K562 (cell line): ENCODE results near the gene GPRC5B. TPM values are rescaled to one million over a fixed set of nuclear protein-coding genes. Genes with fewer than 3 reads are reported as not detected.

Source experiments
- ATAC-seq: fragments of 200-7000 bp; cut with Tn5 transposase; 3 replicates; pipeline ENCODE4 v1.9.1; 2020; ENCODE audit warnings: moderate library complexity
- BruUV-seq: library from RNA; stranded (reverse); fragments of 400-500 nt; replicated peaks from 2 replicates; lab custom pipeline; 2021; lab: Mats Ljungman, UMichigan
- CTCF ChIA-PET: fragments of 300-600 bp; formaldehyde crosslinking; extraction: SDS; loops from one replicate; lab custom pipeline; 2021; ENCODE audit warnings: low intra/inter-chr PET ratio; lab: Yijun Ruan, JAX
- POLR2A ChIA-PET: fragments of 300-600, 350-650 bp; sonication (Branson Sonifier 250); formaldehyde crosslinking; extraction: SDS; loops from one replicate; lab custom pipeline; 2021; ENCODE audit warnings: antibody characterized with exemption, inconsistent platforms; lab: Yijun Ruan, JAX
- DNase-seq, 4 experiments: peaks; one replicate each; pipeline versions ENCODE4 v3.0.0 to v3.0.0-alpha.2; 2011 to 2018; ENCODE audit warnings: low spot score in 3 of 4, mixed read lengths in 3 of 4; ENCODE audit errors: extremely low read depth in 1 of 4
- FAIRE-seq: peaks from 2 replicates; lab custom pipeline; 2011; peaks lifted over from hg19 to GRCh38; lab: Jason Lieb, UNC
- H2AFZ ChIP-seq: 2 replicates; pipeline ENCODE4 v1.6.0; 2011; ENCODE audit warnings: low read depth, low read length, control low read depth, inconsistent platforms
- H3K27ac ChIP-seq: fragments of 200-600 bp; 3 replicates; pipeline ENCODE4 v1.8.0; 2011; ENCODE audit warnings: low read depth, mild to moderate bottlenecking, control low read depth, inconsistent platforms, low read length, moderate library complexity, mixed read lengths; ENCODE audit errors: extremely low read depth
- H3K27me3 ChIP-seq, 2 experiments: fragments of 300-600 bp in 1 of 2; 2 replicates in 1 of 2; 3 replicates in 1 of 2; pipeline versions ENCODE4 v1.6.0 to v1.8.0; 2011; ENCODE audit warnings: inconsistent platforms in 2 of 2, low read length in 2 of 2, mild to moderate bottlenecking in 1 of 2, mixed read lengths in 1 of 2, moderate library complexity in 1 of 2; ENCODE audit not compliant: control insufficient read depth in 2 of 2, insufficient read depth in 2 of 2
- H3K36me3 ChIP-seq: fragments of 300-600 bp; 3 replicates; pipeline ENCODE4 v1.8.0; 2011; ENCODE audit warnings: mild to moderate bottlenecking, low read length, inconsistent platforms; ENCODE audit not compliant: control insufficient read depth, insufficient read depth
- H3K4me1 ChIP-seq, 2 experiments: fragments of 200-600 bp in 1 of 2; replicated peaks in 1 of 2; 2 replicates in 1 of 2; 3 replicates in 1 of 2; pipeline versions ENCODE4 v1.5.1 to v1.8.0; 2011; ENCODE audit warnings: inconsistent platforms in 2 of 2, low read length in 2 of 2, mild to moderate bottlenecking in 1 of 2, mixed read lengths in 1 of 2, moderate library complexity in 1 of 2; ENCODE audit not compliant: control insufficient read depth in 2 of 2, insufficient read depth in 2 of 2
- H3K4me2 ChIP-seq: 2 replicates; pipeline ENCODE4 v1.6.1; 2011; ENCODE audit warnings: low read length, control low read depth, inconsistent platforms, mixed read lengths; ENCODE audit not compliant: insufficient read depth
- H3K4me3 ChIP-seq: fragments of 200-600 bp; sonication (generic), shearing (Covaris generic); 2 replicates; pipeline ENCODE4 v1.5.1; 2016; ENCODE audit warnings: control low read depth, inconsistent platforms
- H3K79me2 ChIP-seq: fragments of 200-600 bp; 3 replicates; pipeline ENCODE4 v1.8.0; 2011; ENCODE audit warnings: low read length, inconsistent platforms; ENCODE audit not compliant: control insufficient read depth, insufficient read depth
- H3K9ac ChIP-seq, 2 experiments: 2 replicates each; pipeline versions ENCODE4 v1.6.0 to v1.6.1; 2011; ENCODE audit warnings: low read depth in 2 of 2, low read length in 2 of 2, control low read depth in 1 of 2, inconsistent platforms in 1 of 2, mild to moderate bottlenecking in 1 of 2, mixed read lengths in 1 of 2; ENCODE audit not compliant: insufficient read depth in 1 of 2
- H3K9me1 ChIP-seq: one replicate; pipeline ENCODE4 v1.6.0; 2011; ENCODE audit warnings: inconsistent platforms, mild to moderate bottlenecking, low read length, moderate library complexity; ENCODE audit not compliant: control insufficient read depth, insufficient read depth
- H3K9me3 ChIP-seq: replicated peaks from 2 replicates; pipeline ENCODE4 v1.5.1; 2011; ENCODE audit warnings: low read depth, low read length, inconsistent platforms; ENCODE audit not compliant: control insufficient read depth, insufficient read depth
- H4K20me1 ChIP-seq: replicated peaks from 2 replicates; pipeline ENCODE4 v1.6.1; 2011; ENCODE audit warnings: low read length, inconsistent platforms, mixed read lengths; ENCODE audit not compliant: control insufficient read depth, insufficient read depth
- ELK1 ChIP-seq: sonication (generic); formaldehyde crosslinking; IDR thresholded peaks from 2 replicates; pipeline ENCODE4 v1.8.1; 2022; ENCODE audit warnings: missing genetic modification reagents
- HNRNPH1 ChIP-seq: fragments of 200-400 bp; formaldehyde crosslinking; optimal IDR thresholded peaks from 2 replicates; pipeline ENCODE3; 2017; ENCODE audit warnings: low read depth, mild to moderate bottlenecking, low read length, moderate library complexity
- ZNF318 ChIP-seq, 2 experiments: fragments of 450-650 bp; IDR thresholded peaks; 2 replicates each; pipeline ENCODE4 v1.6.1; 2016; ENCODE audit warnings: mild to moderate bottlenecking in 2 of 2, borderline replicate concordance in 1 of 2, low read depth in 1 of 2, moderate library complexity in 1 of 2
- WGBS: fragments of 100-300 bp; shearing (Covaris generic); methylation state at CpG from one replicate; pipeline ENCODE4 v1.1.6; 2016; ENCODE audit warnings: low coverage, mixed read lengths; ENCODE audit not compliant: insufficient coverage; ENCODE audit errors: missing lambda C conversion rate; 5-methylcytosine and 5-hydroxymethylcytosine counted together
- in situ Hi-C: fragments of 300-500 bp; cut with MboI; formaldehyde crosslinking; loops from 4 replicates; pipeline ENCODE4 v1.15.0; 2018; ENCODE audit warnings: inconsistent platforms, mixed read lengths
- intact Hi-C: fragments of 100-400 bp; cut with micrococcal nuclease; formaldehyde crosslinking; loops from 2 replicates; pipeline ENCODE4 v1.14.2; 2022
- polyA plus RNA-seq, 8 experiments: library from polyadenylated mRNA; depleted of rRNA in 4 of 8; stranded (reverse) in 5 of 8; unstranded in 3 of 8; fragments of >200 nt; fragmentation: Nextera tagmentation in 2 of 8; fragmentation: Illumina TruSeq in 1 of 8; extraction: Ambion mirVana in 2 of 8; extraction: Trizol in 1 of 8; gene quantifications; 2 replicates each; pipeline versions ENCODE4 v1.2.1 to v1.2.3, GENCODE V29; 2011 to 2014; ENCODE audit warnings: inconsistent platforms in 1 of 8, missing spikeins in 1 of 8
- total RNA-seq, 7 experiments: library from RNA; depleted of rRNA in 6 of 7; stranded (reverse); fragments of >200 nt in 6 of 7; fragmentation: Illumina TruSeq in 2 of 7; extraction: Trizol in 2 of 7; gene quantifications; 2 replicates each; pipeline versions ENCODE4 v1.2.1 to v1.2.3, GENCODE V29; 2011 to 2021; ENCODE audit warnings: low replicate concordance in 1 of 7

Gene GPRC5B
- total and polyA plus RNA-seq, 9 of the 15 experiments (the other 6 are each of a cell fraction or from before 2014, with no cell fraction given), result 0.65 to 5.5 (median 1.3) TPM

DNA sequence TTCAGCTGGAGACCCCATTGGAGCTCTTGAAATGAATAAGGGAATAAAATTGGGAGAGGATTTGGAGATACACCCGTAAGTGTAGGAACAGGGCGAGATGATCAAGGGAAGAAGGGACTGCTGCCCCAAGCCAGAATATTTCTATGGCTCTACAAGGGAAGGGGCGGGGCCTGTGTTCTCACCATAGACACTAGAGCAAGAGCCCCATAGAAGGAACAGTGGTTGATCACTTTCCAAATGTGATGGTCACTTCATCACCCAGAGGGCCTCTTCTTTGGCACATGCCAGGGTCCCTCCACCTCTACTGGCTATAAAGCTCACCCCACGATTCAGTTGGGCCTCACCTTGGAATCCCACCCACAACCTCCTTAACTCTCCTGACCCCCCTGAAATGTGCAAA lies 25.0 kb downstream of the GPRC5B start (continued):
- TF ChIP-seq ELK1, result no peak
- TF ChIP-seq, all 486 proteins: peak for 0

DNA sequence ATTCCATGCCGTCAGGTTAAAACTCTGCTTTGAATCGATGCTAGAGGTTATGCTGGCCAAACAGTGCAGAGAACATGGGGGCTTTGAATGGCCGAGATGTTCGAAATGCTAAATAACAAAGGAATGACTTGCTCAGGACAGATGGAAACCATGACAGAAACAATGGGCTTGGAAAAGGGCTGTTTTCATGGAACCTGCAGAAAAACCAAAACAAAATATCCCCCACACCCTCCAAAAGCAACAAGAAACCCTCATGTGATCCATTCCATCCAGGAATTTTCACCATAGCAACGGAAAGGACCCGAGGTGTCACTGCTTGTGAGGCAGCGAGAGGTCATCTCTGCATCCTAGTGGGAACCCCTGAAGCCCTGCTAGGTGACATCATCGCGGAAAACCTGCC lies 25.5 kb downstream of the GPRC5B start:
- ATAC-seq (no peak), FAIRE-seq (no peak), DNase-seq (no peak)
- H3K4me1 ChIP-seq, result no peaks in the 10 kb centered on the region
- no peaks in the 10 kb centered on the region for H4K20me1 ChIP-seq
- ChIA-PET CTCF (no interaction called here), POLR2A (no interaction called here)
- no peak overlapping the region for H3K4me3 ChIP-seq
- H3K36me3 ChIP-seq, result no peaks in the 10 kb centered on the region
- no peak overlapping the region for H3K4me2 ChIP-seq
- no peak overlapping the region for H3K27ac ChIP-seq
- no peaks in the 10 kb centered on the region for H3K79me2 ChIP-seq
- 36% methylated on average over 9 of the region's 9 CpGs for WGBS
- in situ Hi-C loops, result no loop called here
- no peak overlapping the region for H2AFZ ChIP-seq
- H3K9me1 ChIP-seq, result no peaks in the 10 kb centered on the region
- H3K9ac ChIP-seq, result no peak overlapping the region
- no peaks in the 10 kb centered on the region for H3K9me3 ChIP-seq
- peaks cover 6 to 14% of the 10 kb centered on the region in 2 experiments; a peak in 3 of 5 replicates for H3K27me3 ChIP-seq
- intact Hi-C loops, result no loop called here
- BruUV-seq, result no TSS peak
- TF ChIP-seq HNRNPH1 (no peak), ZNF318 (IDR thresholded peaks at IDR 0.05; ENCODE audit: borderline replicate concordance in 1 of 2, low read depth in 1 of 2) (no peak)
